CD4-positive, alpha-beta T cell treated with Interleukin-1 beta for 1 hour (primary cell): Measurements from ENCODE around the gene FOLR3.
"Not testable (repeated sequence)": the region's sequence is repeated elsewhere in the genome, so short reads cannot be mapped to it uniquely, and the experiment has no call there.

Source experiments
- DNase-seq, 2 donors: peaks; one replicate each; pipeline ENCODE4 v3.0.0-alpha.2; 2020 to 2022

FOLR3 gene

DNA sequence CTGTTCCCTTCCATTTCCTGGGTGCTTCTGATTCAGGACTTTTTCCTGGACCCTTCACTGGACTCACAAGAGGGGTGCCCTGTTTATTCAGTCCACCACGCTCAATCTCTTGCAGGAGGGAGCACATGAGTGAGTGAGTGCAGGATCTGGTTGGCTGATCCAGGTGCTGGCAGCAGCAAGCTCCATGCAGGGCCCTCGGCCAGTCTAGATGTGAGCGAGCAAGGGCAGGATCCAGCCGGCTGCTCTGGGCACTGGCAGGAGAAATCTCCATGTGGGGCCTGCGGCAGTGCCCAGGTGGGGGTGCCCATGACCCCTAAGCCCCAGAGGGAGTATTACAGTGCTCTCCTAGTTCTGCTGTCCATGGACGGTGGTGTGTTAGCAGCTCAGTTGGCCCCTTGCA, 11.5 kb upstream of the FOLR3 start:
- DNase-seq, result no peak

DNA sequence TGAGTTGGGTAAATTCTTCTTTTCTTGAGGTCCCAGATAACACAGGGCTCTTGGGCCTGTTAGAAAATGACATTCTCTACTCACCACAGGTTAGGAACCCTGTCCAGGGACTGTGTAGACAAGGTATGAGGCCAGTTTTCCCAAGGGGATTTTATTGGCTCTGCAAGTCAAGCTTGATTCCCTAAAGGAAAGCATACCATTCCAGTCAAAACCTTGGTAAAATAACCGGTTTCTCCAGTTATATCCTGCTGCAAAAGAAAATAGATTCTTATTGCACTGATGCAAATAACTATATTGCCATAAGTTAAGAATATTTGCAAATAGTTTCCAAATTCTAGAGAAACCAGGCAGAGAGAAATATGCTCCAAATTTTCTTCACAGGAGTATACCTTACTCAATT, 9.6 kb upstream of the FOLR3 start:
- DNase-seq, result no peak

DNA sequence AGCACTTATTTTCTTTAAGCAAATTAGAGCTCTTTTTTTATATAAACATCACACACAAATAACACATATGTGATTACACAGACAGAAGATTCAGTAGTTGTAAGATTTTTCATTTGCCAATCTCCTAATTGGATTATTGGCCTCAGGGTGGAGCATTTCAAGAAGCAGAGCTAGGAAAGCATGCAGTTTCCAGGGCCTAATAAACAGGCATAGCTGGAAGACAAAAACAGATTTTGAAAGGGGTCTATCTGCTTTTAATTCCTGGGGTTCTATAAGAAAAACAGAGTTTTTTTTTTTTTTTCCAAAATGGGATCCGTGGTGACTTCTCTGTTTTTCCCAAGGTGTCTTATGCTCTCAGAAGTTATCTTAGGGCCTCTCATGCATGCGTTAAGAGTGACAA, 7.6 kb upstream of the FOLR3 start:
- no peak for DNase-seq

DNA sequence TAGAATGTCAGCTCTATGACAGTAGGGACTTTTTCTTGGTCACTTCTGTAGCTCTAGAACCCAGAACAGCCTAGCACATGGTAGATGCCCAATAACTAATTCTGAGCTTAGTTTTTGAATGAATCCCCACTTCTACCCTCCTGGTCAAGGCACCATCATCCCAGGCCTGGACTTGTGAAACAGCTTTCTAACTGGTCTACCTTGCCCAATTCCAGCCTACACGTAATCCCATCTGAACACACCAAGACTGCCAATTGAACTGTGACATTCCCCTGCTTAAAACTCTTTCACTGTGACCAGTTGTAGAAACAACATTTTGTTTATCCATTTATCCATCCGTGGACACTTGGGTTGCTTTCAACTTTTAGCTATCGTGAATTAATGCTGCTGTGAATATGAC, 6.1 kb upstream of the FOLR3 start:
- no peak for DNase-seq

DNA sequence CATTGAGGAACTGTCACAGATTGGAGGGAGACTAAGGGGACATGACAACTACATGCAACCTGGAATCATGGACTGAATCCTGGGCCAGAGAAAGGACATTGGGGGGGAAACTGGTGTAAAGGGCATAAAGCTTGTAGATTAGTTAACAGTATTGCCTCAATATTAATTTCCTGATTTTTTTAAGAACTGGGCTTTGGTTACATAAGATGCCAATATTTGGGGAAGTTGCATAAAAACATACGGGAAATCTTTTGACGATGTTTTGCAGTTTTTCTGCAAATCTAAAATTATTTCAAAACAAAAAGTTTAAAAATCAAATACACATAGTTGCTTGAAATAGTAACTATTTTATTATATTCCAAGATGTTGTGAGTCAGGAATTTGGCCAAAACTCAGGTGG, 2.9 kb upstream of the FOLR3 start:
- no peak for DNase-seq

DNA sequence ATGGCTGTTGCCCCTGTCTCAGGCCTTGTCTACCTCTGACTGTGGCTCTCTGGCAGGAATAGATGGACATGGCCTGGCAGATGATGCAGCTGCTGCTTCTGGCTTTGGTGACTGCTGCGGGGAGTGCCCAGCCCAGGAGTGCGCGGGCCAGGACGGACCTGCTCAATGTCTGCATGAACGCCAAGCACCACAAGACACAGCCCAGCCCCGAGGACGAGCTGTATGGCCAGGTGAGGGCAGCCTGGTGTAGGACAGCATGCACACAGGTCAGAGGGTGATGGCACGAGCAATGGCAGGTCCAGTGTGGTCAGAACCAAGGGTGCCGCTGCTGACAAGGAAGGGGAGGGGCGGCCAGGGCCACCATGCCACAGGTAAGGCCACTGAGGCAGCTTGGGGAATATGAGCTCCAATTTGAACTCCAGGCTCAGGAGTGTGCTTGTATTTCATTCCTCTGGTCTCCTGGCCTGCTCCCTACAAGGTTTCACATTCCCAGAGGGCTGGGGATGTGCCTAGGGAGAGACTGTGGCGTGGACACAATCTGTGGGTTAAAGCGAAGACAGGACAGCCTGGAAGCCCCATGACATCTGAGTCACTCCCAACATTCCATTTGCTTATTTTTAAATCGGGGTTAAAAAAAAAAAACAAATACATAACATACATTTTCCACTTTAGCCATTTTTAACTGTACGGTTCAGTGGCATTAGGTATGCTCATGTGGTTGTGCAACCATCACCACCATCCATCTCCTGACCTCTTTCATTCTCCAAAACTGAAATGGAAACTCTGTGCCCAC, 562 bp downstream of the FOLR3 start:
- DNase-seq, result no peak

DNA sequence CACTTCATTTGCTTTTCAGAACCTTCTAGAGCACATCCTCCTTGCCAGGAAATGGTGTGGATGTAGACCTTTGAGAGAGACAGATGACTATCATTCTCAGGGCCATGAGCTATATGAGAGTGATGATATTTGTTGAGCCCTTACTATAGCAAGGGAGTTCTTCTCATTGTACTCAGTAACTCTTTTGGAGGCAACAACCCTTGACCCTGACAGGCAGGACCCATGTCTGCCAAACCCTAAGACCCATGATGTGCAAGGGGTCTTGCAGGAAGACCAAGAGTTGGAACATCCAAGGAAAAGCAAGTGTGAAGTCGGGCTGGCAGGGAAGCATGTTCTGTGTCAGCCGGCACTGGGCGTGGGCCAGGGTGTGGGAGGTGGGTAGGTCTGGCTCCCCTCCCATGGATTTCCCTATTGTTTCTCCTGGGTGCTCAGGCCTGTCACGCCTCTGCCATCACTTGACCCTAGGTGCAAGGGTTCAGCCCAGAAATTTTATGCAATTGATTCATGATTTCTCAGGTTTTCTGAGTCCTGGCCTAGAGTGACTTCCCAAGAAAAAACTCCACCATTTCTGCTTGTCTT, 1.2 kb downstream of the FOLR3 start:
- no peak for DNase-seq

DNA sequence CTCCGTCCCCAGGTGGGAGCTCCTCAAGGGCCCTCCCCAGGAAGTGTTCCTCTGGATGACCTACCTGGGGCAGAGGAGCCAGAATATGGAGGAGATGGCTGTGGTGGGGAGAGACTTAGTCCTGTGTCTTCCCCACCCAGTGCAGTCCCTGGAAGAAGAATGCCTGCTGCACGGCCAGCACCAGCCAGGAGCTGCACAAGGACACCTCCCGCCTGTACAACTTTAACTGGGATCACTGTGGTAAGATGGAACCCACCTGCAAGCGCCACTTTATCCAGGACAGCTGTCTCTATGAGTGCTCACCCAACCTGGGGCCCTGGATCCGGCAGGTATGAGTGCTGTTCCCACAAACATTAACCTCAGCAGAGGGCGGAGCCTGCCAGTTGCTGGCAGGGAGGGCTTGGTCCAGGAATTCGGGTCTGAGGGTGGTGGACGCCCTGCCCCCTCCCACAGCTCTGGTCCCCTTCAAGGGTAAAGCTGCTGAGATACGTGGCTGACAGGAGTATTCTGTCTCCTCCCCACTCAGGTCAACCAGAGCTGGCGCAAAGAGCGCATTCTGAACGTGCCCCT, 3.4 kb downstream of the FOLR3 start:
- no peak for DNase-seq

DNA sequence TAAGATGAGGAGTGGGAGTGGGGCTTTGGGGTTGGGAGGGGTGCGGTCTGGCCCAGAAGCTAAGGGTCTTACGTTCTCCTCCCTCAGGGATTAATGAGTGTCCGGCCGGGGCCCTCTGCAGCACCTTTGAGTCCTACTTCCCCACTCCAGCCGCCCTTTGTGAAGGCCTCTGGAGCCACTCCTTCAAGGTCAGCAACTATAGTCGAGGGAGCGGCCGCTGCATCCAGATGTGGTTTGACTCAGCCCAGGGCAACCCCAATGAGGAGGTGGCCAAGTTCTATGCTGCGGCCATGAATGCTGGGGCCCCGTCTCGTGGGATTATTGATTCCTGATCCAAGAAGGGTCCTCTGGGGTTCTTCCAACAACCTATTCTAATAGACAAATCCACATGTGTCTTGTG, 4.0 kb downstream of the FOLR3 start:
- no peak for DNase-seq

DNA sequence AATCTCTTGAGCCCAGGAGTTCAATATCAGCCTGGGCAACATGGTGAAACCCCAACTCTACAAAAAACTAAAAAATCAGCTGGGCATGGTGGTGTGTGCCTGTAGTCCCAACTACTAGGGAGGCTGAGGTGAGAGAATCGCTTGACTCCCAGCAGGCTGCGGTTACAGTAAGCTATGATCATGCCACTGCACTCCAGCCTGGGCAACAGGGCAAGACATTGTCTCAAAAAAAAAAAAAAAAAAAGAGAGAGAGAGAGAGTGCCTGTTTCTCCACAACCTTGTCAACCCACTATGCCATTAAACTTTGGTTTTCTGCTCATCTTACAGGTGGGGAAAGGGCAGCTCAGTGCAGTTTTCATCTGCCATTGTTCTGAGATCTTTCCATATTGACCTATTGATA, 5.1 kb downstream of the FOLR3 start:
- no peak for DNase-seq

DNA sequence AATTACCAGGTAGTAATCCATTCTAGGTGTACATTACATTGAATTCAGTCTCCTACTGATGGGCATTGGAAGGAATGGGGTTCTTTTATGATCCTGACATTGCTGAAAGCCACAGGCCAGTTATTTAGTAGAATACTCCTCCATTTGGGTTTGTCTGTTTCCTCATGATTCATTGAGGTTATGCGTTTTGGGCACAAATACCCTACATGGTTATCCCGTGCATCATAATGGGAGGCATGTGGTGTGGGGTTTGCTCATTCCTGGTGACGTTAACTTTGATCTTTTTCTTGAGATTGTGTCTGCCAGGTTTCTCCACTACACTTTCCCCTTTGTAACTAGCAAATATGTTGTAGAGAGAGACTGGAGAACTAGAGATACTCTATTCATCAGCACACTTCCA, 5.5 kb downstream of the FOLR3 start:
- DNase-seq, result no peak

DNA sequence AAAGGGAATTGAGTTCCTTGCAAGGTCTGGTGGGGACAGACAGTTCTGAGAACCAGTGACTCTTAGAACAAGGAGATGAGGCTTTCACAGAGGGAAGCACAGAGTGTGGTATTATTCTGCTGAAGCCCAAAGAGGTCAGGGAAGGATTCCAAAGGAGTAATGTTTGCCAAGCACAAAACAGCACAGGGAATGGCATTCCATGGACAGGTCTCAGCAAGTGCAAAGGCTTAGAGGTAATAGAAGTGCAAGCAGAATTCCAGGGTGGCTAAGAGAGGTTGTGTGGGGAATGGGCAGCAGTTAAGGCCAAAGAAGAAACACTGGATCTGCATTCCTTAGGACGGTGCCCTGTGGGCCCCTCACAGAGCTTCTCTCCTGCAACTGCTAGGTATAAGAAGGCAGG, 6.6 kb downstream of the FOLR3 start:
- DNase-seq, result not testable (repeated sequence)

DNA sequence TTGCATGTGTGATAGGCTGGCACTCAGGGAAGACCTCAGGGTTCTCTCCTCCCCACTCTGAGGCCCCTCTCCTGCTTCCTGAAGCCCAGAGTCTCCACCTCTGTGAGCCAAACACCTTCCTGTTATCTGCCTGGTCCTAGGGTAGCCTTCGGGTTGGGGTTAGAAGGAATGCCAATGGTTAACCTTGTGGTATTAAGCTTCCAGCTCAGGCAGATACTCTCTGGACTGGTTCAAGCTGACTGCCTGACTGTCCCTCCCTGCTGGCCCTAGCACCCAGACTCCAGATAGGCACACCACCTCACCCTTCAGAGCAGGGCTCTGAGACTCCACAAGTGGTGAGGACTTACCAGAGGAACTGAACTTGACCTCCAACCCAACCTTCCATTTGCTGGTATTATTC, 7.0 kb downstream of the FOLR3 start:
- DNase-seq, result not testable (repeated sequence)

DNA sequence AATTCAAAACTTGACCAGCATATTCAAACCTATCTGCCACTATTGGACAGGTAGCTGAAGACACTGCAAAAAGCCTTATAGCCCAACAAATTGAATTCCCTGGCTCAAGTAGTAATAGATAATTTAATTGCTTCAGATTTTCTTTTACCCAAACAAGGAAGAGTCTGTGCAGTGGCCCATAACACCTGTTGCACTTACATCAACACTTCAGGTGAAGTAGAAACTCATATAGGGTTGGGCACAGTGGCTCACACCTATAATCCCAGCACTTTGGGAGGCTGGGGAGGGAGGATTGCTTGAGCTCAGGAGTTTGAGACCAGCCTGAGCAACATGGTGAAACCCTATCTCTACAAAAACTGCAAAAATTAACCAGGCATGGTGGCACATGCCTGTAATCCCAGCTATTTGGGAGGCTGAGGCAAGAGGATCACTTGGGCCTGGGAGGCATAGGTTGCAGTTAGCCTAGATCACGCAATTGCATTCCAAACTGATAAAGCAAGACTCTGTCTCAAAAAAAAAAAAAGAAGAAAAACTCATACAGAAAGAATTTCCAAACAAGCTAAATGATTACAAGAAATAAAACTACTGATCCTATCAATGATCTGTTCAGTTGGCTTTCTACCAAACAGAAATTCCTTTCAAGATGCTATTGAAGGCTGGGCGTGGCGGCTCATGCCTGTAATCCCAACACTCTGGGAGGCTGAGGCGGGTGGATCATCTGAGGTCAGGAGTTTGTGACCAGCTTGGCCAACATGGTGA, 9.5 kb downstream of the FOLR3 start:
- no peak for DNase-seq

DNA sequence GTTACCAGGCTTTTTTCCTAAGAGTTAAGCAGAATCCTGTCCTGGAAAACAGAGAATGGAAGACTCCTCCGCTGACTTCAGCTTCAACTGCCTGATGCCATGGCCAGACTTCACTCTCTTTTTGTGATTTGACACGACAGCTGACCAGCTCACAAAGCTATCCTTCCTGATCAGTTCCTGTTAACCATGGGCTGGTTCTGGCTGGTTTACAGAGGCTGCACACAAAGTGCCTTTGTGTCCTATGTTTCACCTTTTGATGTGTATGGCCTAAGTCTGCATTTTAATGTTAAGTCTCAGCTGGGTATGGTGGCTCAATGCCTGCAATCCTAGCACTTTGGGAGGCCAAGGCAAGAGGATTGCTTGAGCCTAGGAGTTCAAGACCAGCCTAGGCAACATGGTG, 11.1 kb downstream of the FOLR3 start:
- DNase-seq, result no peak

DNA sequence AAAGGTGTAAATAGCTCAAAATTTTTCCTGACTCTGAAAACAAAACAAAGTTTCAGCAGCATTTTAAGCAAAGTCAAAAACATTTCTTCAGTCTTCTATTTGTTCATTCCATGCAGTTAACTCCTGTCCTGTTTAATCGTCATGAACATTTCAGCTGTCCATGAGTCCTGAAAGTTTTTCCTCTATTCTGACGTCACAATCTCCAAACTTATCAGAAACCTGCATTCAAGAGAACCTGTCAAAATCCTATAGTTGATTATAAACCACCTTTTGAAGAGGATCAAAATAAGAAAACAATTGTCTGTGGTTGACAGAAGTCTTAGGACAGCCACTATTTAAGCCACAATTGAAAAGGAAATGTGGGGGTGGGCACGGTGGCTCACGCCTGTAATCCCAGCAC, 15.4 kb downstream of the FOLR3 start:
- DNase-seq, result no peak

DNA sequence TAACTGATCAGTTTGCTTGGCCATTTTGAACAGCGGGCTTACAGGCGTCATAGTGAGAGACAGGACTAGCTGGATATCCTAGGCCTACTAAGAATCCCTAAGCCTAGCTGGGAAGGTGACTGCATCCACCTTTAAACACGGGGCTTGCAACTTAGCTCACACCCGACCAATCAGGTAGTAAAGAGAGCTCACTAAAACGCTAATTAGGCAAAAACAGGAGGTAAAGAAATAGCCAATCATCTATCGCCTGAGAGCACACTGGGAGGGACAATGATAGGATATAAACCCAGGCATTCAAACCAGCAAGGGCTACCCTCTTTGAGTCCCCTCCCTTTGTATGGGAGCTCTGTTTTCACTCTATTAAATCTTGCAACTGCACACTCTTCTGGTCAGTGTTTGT, 18.3 kb downstream of the FOLR3 start:
- not testable (repeated sequence) for DNase-seq

DNA sequence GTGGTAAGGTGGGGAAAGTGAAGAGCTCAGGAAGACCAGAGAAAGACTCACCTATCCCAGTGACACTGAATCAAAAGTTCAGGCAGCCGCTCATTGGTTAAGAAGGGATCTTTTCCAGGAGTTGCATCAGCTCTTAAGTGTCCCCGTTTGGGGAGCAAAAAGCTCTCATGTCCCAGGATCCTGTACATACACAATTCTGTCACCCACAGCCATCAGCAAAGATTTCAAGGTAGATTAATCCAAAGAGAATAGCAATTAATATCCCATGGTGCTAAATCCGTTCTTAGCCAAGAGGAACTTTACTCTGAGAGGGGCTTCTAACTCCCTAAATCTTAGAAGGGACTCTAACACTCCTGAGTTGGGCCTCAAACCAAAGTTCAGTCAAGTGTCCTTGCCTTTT, 19.3 kb downstream of the FOLR3 start:
- no peak for DNase-seq

DNA sequence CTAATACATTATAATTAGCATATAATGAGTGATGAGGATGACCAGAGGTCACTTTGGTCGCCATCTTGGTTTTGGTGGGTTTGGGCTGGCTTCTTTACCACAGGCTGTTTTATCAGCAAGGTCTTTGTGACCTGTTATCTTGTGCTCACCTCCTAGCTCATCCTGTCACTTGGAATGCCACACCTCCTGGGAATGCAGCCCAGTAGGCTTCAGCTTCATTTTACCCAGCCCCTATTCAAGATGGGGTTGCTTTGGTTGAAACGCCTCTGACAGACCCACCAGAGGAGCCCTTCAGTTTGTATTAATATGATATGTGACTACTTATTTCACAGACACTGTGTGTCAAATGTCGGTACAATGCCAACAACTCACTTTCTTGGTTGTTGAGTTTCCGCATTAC, 20.2 kb downstream of the FOLR3 start:
- DNase-seq, result no peak

DNA sequence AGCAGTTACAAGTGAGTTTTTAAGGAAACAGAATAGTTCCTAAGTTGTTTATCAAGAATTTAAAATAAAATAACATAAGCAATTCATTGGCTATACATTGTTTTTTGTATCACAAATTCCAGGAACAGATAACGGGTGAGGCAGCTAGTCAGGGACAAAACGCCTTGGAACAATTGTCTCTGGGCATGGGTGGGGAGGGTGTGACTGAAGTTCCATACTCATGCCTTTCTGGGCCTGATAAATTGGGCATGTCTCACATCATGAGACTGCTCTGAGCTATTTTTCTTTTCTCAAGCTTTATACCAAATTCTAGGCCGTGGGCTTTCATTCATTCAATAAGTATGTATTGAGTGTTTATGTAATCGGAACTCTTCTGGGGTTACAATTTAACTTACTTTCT, 21.6 kb downstream of the FOLR3 start:
- no peak for DNase-seq

DNA sequence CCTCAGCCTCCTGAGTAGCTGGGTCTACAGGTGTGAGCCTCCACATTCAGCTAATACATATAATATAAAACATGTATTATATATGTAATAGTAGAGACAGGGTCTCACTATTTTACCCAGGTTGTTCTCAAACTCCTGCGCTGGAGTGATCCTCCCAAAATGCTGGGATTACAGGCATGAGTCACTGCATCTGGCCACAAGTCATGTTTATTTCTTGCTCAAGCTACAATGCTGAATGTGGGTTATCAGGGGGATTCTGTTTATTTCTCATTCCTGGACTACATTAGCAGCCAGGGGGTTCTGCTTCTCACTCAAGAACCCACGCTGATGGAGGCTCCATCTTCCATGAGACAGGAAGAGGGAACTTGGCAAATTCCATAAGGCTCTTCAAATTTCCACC, 24.8 kb downstream of the FOLR3 start:
- no peak for DNase-seq

DNA sequence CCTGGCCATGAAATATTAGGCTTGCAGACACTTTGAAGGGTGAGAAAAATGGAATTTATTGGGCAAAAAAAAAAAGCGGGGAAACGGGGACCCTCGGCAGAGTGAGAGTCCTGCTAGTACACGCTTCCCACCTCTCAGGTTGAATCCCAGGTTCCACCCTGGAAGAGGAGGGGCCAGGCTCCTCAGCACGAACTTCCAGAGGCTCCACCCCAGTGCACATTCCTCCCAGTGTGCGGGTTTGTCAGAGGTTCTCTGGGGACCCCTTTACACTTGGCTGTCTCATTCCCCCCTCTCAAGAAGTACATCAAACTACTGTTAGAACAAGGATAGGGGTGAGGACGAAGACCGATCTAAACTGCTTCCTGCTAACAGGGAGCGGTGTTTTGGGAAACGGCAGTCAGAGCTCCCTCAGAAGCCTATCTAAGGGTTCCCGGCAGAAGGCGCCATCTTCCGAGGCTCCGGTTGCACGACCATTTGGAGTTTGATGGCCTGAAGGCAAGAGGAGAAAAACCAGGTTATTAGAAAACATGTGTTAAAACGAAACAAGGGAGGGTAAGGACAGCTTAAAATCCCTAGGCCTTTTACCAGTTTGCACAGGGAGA, 27.5 kb downstream of the FOLR3 start:
- no peak for DNase-seq

DNA sequence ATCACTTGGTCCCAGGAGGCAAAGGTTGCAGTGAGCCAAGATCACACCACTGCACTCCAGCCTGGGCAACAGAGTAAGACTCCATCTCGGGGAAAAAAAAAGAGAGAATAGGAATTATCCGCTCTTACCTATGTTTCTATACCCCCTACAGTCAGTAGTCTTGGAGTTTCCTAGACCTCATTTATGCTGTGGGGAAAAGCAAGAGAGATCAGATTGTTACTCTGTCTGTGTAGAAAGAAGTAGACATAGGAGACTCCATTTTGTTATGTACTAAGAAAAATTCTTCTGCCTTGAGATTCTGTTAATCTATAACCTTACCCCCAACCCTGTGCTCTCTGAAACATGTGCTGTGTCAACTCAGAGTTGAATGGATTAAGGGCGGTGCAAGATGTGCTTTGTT, 28.7 kb downstream of the FOLR3 start:
- DNase-seq, result not testable (repeated sequence)
